ENCODE data around the gene FBXO36.

Gene FBXO36

DNA sequence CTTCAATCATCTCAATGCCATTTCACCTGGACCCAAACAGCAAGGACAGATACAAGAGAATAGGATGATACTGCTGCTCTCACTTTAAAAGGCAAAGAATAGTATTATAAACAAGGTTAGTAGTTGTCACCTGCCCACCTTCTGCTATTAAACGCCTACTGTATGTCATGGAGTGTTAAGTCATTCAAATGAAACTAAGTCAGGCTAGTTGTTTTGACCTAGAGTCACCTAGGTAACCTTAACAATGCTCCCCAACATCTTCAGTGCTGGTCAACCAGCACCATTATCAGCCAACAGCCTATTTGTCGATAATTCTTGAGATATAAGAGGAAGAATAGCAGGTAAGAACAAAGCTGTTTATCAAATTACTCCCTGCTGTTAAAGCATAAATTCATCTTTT lies 39.7 kb upstream of the FBXO36 start:
- H3K4me3 ChIP-seq (ENCODE audit: low read length), result no peak overlapping the region
- TF ChIP-seq, protein P1, sequence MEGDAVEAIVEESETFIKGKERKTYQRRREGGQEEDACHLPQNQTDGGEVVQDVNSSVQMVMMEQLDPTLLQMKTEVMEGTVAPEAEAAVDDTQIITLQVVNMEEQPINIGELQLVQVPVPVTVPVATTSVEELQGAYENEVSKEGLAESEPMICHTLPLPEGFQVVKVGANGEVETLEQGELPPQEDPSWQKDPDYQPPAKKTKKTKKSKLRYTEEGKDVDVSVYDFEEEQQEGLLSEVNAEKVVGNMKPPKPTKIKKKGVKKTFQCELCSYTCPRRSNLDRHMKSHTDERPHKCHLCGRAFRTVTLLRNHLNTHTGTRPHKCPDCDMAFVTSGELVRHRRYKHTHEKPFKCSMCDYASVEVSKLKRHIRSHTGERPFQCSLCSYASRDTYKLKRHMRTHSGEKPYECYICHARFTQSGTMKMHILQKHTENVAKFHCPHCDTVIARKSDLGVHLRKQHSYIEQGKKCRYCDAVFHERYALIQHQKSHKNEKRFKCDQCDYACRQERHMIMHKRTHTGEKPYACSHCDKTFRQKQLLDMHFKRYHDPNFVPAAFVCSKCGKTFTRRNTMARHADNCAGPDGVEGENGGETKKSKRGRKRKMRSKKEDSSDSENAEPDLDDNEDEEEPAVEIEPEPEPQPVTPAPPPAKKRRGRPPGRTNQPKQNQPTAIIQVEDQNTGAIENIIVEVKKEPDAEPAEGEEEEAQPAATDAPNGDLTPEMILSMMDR (conservative IDR thresholded peaks at IDR 0.05; ENCODE audit: low read length), result no peak
- DNase-seq (ENCODE audit: low read depth), result no peak

DNA sequence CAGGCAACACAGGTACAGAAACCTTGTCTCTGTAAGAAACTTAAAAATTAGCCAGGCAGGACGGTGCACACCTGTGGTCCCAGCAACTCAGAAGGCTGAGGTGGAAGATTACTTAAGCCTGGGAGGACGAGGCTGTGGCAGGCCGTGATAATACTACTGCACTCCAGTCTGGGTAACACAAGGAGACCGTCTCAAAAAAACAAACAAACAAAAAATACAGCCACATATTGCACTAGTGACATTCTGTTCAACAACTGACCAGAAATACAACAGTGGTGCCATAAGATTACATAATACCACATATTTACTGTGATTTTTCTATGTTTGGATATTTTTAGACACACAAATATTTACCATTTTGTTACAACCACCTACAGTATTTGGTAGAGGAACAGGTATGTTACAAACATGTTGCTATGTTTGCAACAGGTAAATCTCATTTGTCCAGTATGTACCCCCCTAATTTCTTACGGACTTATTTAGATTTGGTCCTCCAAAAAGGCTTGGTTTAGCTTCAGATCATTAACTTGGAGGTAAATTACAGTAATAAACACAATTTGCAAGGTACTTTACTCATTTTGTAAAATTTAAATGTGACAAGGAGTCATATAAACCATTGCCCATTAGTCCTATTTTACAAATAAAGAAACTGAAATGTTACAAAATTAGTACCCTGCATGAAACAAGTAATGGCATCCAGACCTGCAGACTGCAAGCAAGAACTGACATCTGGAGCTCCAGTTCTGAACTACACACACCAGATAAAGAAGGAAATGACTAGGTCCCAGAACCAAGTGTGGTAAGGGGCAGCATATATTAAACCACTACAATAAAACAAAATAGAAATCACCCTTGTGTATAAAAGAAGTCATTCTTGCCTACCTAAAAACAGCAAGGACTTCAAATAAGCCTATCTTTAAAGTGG lies 37.3 kb upstream of the FBXO36 start:
- TF ChIP-seq, protein P1 (conservative IDR thresholded peaks at IDR 0.05; ENCODE audit: low read length), result no peak
- no peak for DNase-seq (ENCODE audit: low read depth)
- H3K4me3 ChIP-seq (ENCODE audit: low read length), result no peak overlapping the region

GRCh38 chr2:229887441-229887840 lies 34.9 kb upstream of the FBXO36 start:
- no peak overlapping the region for H3K4me3 ChIP-seq (ENCODE audit: low read length)
- TF ChIP-seq, protein P1 (conservative IDR thresholded peaks at IDR 0.05; ENCODE audit: low read length), result no peak

GRCh38 chr2:229888031-229888430 lies 34.3 kb upstream of the FBXO36 start:
- TF ChIP-seq, protein P1 (conservative IDR thresholded peaks at IDR 0.05; ENCODE audit: low read length), result no peak
- no peak for DNase-seq (ENCODE audit: low read depth)
- H3K4me3 ChIP-seq (ENCODE audit: low read length), result no peak overlapping the region

More at GRCh38 chr2:229887441-229887840, 34.9 kb upstream of the FBXO36 start:
- no peak for DNase-seq (ENCODE audit: low read depth)

- TF ChIP-seq, protein P1 (conservative IDR thresholded peaks at IDR 0.05; ENCODE audit: low read length), result no peak
- H3K4me3 ChIP-seq (ENCODE audit: low read length), result no peak overlapping the region
- DNase-seq (ENCODE audit: low read depth), result no peak
Observed at GRCh38 chr2:229889023-229889422, 33.3 kb upstream of the FBXO36 start.

GRCh38 chr2:229896857-229897256 lies 25.4 kb upstream of the FBXO36 start:
- no peak for DNase-seq (ENCODE audit: low read depth)
- TF ChIP-seq, protein P1 (conservative IDR thresholded peaks at IDR 0.05; ENCODE audit: low read length), result no peak
- no peak overlapping the region for H3K4me3 ChIP-seq (ENCODE audit: low read length)

DNA sequence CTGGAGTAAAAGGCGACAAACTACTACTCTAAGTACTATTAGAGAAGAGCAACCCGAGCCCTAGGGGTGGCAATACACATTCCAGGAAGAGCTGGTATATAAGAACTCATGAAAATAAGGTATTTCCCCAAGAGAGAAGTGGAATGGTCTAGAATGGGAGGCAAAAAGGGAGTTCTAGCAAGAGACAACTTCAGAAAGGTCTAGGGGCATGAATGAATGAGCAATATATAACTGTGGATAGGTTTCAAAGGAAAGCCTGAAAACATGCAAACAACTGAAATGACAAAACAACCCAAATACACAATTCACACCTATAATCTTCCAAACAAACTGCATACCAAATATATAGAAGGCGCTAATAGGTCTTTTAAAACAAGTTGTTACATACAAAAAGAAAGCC lies 22.7 kb upstream of the FBXO36 start:
- H3K4me3 ChIP-seq (ENCODE audit: low read length), result no peak overlapping the region
- TF ChIP-seq, protein P1 (conservative IDR thresholded peaks at IDR 0.05; ENCODE audit: low read length), result no peak
- no peak for DNase-seq (ENCODE audit: low read depth)

Data from AG10803 (cell line).